HCT116 (cell line): ENCODE measurements around the gene GAP43. TPM values are rescaled to one million over a fixed set of nuclear protein-coding genes. Genes with fewer than 3 reads are reported as not detected.

Experiments used
- ATAC-seq: fragments of 200-7000 bp; cut with Tn5 transposase; 2 replicates; pipeline ENCODE4 v1.9.1; 2020; ENCODE audit warnings: mild to moderate bottlenecking, moderate library complexity
- BruUV-seq: library from RNA; stranded (reverse); fragments of 400-500 nt; replicated peaks from 2 replicates; lab custom pipeline; 2021; lab: Mats Ljungman, UMichigan
- CTCF ChIA-PET: fragments of 300-600 bp; sonication (Branson Sonifier 250); formaldehyde crosslinking; loops from one replicate; lab custom pipeline; 2021; ENCODE audit warnings: antibody characterized with exemption; lab: Charles Lee
- POLR2A ChIA-PET: fragments of 300-600, 350-600 bp; sonication (Branson Sonifier 250); formaldehyde crosslinking; loops from one replicate; lab custom pipeline; 2021; ENCODE audit warnings: antibody characterized with exemption; lab: Charles Lee
- RAD21 ChIA-PET, 2 experiments: fragments of 300-600 bp; sonication (Branson Sonifier 250); formaldehyde crosslinking; loops; one replicate each; lab custom pipeline; 2023; ENCODE audit warnings: low total read pairs in 2 of 2; ENCODE audit not compliant: uncharacterized antibody in 2 of 2, unreplicated experiment in 2 of 2, low non-redundant PET in 1 of 2; lab: Charles Lee
- DNase-seq: peaks from one replicate; pipeline ENCODE4 v3.0.0-alpha.2; 2010; ENCODE audit warnings: low read depth, low spot score
- H2AFZ ChIP-seq: fragments of 200-600 bp; shearing (Covaris generic), sonication (generic); 2 replicates; pipeline ENCODE4 v1.6.1; 2017; ENCODE audit warnings: low read depth, mixed run types, mixed read lengths, antibody characterized with exemption, low read length; ENCODE audit not compliant: poor library complexity, severe bottlenecking
- H3K27ac ChIP-seq: 2 replicates; pipeline ENCODE4 v1.5.1; 2012; ENCODE audit warnings: low read depth, low read length
- H3K27me3 ChIP-seq: fragments of 200-600 bp; sonication (generic); 2 replicates; pipeline ENCODE4 v1.6.1; 2016; ENCODE audit warnings: mixed run types, low read length, mixed read lengths; ENCODE audit not compliant: insufficient read depth
- H3K36me3 ChIP-seq, 2 experiments: fragments of 200-500 bp in 1 of 2; fragments of 200-600 bp in 1 of 2; sonication (Bioruptor generic) in 1 of 2; sonication (generic) in 1 of 2; 2 replicates each; pipeline versions ENCODE4 v1.5.1 to v1.6.1; 2014 to 2016; ENCODE audit warnings: low read length in 2 of 2, inconsistent platforms in 1 of 2, mixed read lengths in 1 of 2, mixed run types in 1 of 2; ENCODE audit not compliant: insufficient read depth in 2 of 2, control insufficient read depth in 1 of 2
- H3K4me1 ChIP-seq, 2 experiments: fragments of 200-600 bp in 1 of 2; sonication (generic) in 1 of 2; 2 replicates each; pipeline versions ENCODE4 v1.5.1 to v1.6.1; 2012 to 2017; ENCODE audit warnings: low read length in 2 of 2, inconsistent platforms in 1 of 2, mild to moderate bottlenecking in 1 of 2, mixed read lengths in 1 of 2, mixed run types in 1 of 2, moderate library complexity in 1 of 2; ENCODE audit not compliant: insufficient read depth in 2 of 2, control insufficient read depth in 1 of 2
- H3K4me2 ChIP-seq: fragments of 200-600 bp; sonication (generic); 2 replicates; pipeline ENCODE4 v1.6.1; 2017; ENCODE audit warnings: mixed run types, low read length, mixed read lengths
- H3K4me3 ChIP-seq, 2 experiments: fragments of 200-600 bp in 1 of 2; sonication (generic) in 1 of 2; replicated peaks in 1 of 2; 2 replicates each; pipeline ENCODE4 v1.5.1; 2011 to 2016; ENCODE audit warnings: low read length in 2 of 2, control low read depth in 1 of 2, low read depth in 1 of 2, mild to moderate bottlenecking in 1 of 2, mixed read lengths in 1 of 2, mixed run types in 1 of 2
- H3K79me2 ChIP-seq: fragments of 200-600 bp; sonication (generic); 2 replicates; pipeline ENCODE4 v1.6.1; 2017; ENCODE audit warnings: mild to moderate bottlenecking, mixed run types, low read length, moderate library complexity, mixed read lengths; ENCODE audit not compliant: insufficient read depth
- H3K9ac ChIP-seq: fragments of 200-600 bp; sonication (generic); 2 replicates; pipeline ENCODE4 v1.6.1; 2016; ENCODE audit warnings: low read length, mixed read lengths
- H3K9me2 ChIP-seq: fragments of 200-600 bp; sonication (generic), shearing (Covaris generic); 2 replicates; pipeline ENCODE4 v1.6.1; 2017; ENCODE audit warnings: mixed run types, mild to moderate bottlenecking, moderate library complexity; ENCODE audit not compliant: insufficient read depth
- H3K9me3 ChIP-seq, 2 experiments: fragments of 200-500 bp in 1 of 2; fragments of 200-600 bp in 1 of 2; sonication (Bioruptor generic) in 1 of 2; sonication (generic) in 1 of 2; 2 replicates each; pipeline ENCODE4 v1.6.1; 2014 to 2017; ENCODE audit warnings: low read length in 2 of 2, mixed read lengths in 2 of 2, inconsistent platforms in 1 of 2, low read depth in 1 of 2, mild to moderate bottlenecking in 1 of 2, mixed run types in 1 of 2, moderate library complexity in 1 of 2; ENCODE audit not compliant: control insufficient read depth in 1 of 2, insufficient read depth in 1 of 2
- H4K20me1 ChIP-seq: fragments of 200-600 bp; sonication (generic), shearing (Covaris generic); 2 replicates; pipeline ENCODE4 v1.6.1; 2017; ENCODE audit warnings: mixed run types, mild to moderate bottlenecking, moderate library complexity; ENCODE audit not compliant: insufficient read depth
- FOSL1 ChIP-seq: IDR thresholded peaks from 2 replicates; pipeline ENCODE4 v1.6.1; 2012; ENCODE audit warnings: low read depth
- JUND ChIP-seq: IDR thresholded peaks from 2 replicates; pipeline ENCODE4 v1.6.1; 2012
- POLR2A ChIP-seq: IDR thresholded peaks from 2 replicates; pipeline ENCODE4 v1.7.0; 2011; ENCODE audit warnings: borderline replicate concordance; ENCODE audit not compliant: insufficient read depth, insufficient read length; ENCODE audit errors: extremely low read depth
- RAD21 ChIP-seq: IDR thresholded peaks from 2 replicates; pipeline ENCODE4 v1.6.1; 2012; ENCODE audit warnings: low read depth, mild to moderate bottlenecking
- YY1 ChIP-seq: IDR thresholded peaks from 2 replicates; pipeline ENCODE4 v1.6.1; 2011; ENCODE audit warnings: low read length, low read depth, moderate library complexity, mild to moderate bottlenecking; ENCODE audit not compliant: insufficient replicate concordance; ENCODE audit errors: extremely low read depth
- ZNF274 ChIP-seq: fragments of 200-500 bp; sonication (Bioruptor generic); IDR thresholded peaks from 2 replicates; pipeline ENCODE4 v1.6.1; 2014; ENCODE audit warnings: mild to moderate bottlenecking, low read depth, low read length, inconsistent platforms
- intact Hi-C: fragments of 100-400 bp; cut with micrococcal nuclease; formaldehyde crosslinking; loops from 2 replicates; pipeline ENCODE4 v1.10.0; 2022
- total RNA-seq: library from RNA; stranded (reverse); gene quantifications from one replicate; pipeline ENCODE4 v1.2.1, GENCODE V29; 2021; ENCODE audit not compliant: unreplicated experiment
- TF ChIP-seq, protein P1 (sequence below): IDR thresholded peaks from 2 replicates; pipeline ENCODE4 v1.6.1; 2012
- TF ChIP-seq, protein P2 (sequence below): IDR thresholded peaks from 2 replicates; pipeline ENCODE4 v1.6.1; 2012; ENCODE audit warnings: low read depth
- TF ChIP-seq, protein P3 (sequence below): IDR thresholded peaks from 2 replicates; pipeline ENCODE4 v1.6.1; 2012
- TF ChIP-seq, protein P4 (sequence below), 3 experiments: fragments of 200-600 bp in 1 of 3; sonication (generic) in 1 of 3; IDR thresholded peaks in 2 of 3; conservative IDR thresholded peaks in 1 of 3; 2 replicates each; pipeline ENCODE4 v1.5.1; 2012 to 2017; ENCODE audit warnings: low read depth in 2 of 3, low read length in 2 of 3, antibody characterized with exemption in 1 of 3, borderline replicate concordance in 1 of 3, control low read depth in 1 of 3, mild to moderate bottlenecking in 1 of 3, mixed read lengths in 1 of 3, mixed run types in 1 of 3, moderate library complexity in 1 of 3; ENCODE audit not compliant: insufficient read depth in 1 of 3

GAP43 gene
- total RNA-seq, 1 experiment from 2014 or later: not detected

DNA sequence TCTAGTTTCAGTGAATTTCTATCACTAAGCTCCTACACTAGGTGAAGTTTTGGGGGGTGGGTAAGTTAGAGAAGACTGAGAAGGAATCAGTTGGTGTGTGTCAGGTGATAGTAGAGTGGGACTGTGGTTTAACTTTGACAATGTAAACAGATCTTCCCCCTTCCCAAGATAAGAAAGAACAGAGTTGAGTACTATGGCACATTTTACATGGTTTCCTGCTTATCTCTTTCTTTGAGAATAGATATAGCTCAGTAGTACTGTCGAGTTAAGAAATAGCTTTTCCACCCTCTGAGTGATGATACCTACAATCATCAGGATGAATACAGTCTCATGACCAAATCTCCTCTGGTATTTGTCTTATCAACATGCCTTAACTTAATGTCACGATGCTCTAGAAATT, 42.8 kb downstream of the GAP43 start:
- intact Hi-C loops: no loop called here
- Histone ChIP-seq H3K79me2 (no peaks in the 10 kb centered on the region), H3K27me3 (no peaks in the 10 kb centered on the region), H3K9me2 (no peaks in the 10 kb centered on the region), H3K9me3 (no peaks in the 10 kb centered on the region), H3K36me3 (no peaks in the 10 kb centered on the region), H3K4me1 (no peaks in the 10 kb centered on the region), H4K20me1 (no peaks in the 10 kb centered on the region), H3K27ac (no peak overlapping the region), H3K9ac (no peak overlapping the region), H3K4me3 (no peak overlapping the region), H3K4me2 (no peak overlapping the region), H2AFZ (no peak overlapping the region)
- TF ChIP-seq JUND (no peak), YY1 (no peak), ZNF274 (no peak), POLR2A (no peak), FOSL1 (no peak), RAD21 (no peak)
- TF ChIP-seq, protein P1, sequence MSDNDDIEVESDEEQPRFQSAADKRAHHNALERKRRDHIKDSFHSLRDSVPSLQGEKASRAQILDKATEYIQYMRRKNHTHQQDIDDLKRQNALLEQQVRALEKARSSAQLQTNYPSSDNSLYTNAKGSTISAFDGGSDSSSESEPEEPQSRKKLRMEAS: no peak
- TF ChIP-seq, protein P2, sequence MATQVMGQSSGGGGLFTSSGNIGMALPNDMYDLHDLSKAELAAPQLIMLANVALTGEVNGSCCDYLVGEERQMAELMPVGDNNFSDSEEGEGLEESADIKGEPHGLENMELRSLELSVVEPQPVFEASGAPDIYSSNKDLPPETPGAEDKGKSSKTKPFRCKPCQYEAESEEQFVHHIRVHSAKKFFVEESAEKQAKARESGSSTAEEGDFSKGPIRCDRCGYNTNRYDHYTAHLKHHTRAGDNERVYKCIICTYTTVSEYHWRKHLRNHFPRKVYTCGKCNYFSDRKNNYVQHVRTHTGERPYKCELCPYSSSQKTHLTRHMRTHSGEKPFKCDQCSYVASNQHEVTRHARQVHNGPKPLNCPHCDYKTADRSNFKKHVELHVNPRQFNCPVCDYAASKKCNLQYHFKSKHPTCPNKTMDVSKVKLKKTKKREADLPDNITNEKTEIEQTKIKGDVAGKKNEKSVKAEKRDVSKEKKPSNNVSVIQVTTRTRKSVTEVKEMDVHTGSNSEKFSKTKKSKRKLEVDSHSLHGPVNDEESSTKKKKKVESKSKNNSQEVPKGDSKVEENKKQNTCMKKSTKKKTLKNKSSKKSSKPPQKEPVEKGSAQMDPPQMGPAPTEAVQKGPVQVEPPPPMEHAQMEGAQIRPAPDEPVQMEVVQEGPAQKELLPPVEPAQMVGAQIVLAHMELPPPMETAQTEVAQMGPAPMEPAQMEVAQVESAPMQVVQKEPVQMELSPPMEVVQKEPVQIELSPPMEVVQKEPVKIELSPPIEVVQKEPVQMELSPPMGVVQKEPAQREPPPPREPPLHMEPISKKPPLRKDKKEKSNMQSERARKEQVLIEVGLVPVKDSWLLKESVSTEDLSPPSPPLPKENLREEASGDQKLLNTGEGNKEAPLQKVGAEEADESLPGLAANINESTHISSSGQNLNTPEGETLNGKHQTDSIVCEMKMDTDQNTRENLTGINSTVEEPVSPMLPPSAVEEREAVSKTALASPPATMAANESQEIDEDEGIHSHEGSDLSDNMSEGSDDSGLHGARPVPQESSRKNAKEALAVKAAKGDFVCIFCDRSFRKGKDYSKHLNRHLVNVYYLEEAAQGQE: no peak
- TF ChIP-seq, protein P3, sequence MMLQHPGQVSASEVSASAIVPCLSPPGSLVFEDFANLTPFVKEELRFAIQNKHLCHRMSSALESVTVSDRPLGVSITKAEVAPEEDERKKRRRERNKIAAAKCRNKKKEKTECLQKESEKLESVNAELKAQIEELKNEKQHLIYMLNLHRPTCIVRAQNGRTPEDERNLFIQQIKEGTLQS: no peak
- TF ChIP-seq, protein P4, sequence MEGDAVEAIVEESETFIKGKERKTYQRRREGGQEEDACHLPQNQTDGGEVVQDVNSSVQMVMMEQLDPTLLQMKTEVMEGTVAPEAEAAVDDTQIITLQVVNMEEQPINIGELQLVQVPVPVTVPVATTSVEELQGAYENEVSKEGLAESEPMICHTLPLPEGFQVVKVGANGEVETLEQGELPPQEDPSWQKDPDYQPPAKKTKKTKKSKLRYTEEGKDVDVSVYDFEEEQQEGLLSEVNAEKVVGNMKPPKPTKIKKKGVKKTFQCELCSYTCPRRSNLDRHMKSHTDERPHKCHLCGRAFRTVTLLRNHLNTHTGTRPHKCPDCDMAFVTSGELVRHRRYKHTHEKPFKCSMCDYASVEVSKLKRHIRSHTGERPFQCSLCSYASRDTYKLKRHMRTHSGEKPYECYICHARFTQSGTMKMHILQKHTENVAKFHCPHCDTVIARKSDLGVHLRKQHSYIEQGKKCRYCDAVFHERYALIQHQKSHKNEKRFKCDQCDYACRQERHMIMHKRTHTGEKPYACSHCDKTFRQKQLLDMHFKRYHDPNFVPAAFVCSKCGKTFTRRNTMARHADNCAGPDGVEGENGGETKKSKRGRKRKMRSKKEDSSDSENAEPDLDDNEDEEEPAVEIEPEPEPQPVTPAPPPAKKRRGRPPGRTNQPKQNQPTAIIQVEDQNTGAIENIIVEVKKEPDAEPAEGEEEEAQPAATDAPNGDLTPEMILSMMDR (IDR thresholded peaks at IDR 0.05 in 2 of 3, conservative IDR thresholded peaks at IDR 0.05 in 1 of 3; ENCODE audit: borderline replicate concordance in 1 of 3, insufficient read depth in 1 of 3, low read depth in 2 of 3, low read length in 2 of 3): no peak
- DNase-seq: no peak
- POLR2A ChIA-PET: no interaction called here
- no peak for ATAC-seq
- RAD21 ChIA-PET: interaction anchor here in 1 of 2 experiments (0.6 kb wide), 1 partner anchor 17 kb away, joined by 3 read pairs; no protein-coding TSS in a partner anchor
- no TSS peak for BruUV-seq
- CTCF ChIA-PET: no interaction called here
